Stimulated activated CD8-positive, alpha-beta memory T cell treated with anti-CD3 and anti-CD28 coated beads, Interleukin-12 subunit alpha, Interleukin-12 subunit beta, amount 100 ng/mL, for 24 hours (primary cell): Measurements from ENCODE around the gene WIPF1.
"Not testable (repeated sequence)": the region's sequence is repeated elsewhere in the genome, so short reads cannot be mapped to it uniquely, and the experiment has no call there.

ENCODE experiments used
- DNase-seq: peaks from one replicate; pipeline ENCODE4 v3.0.0-alpha.2; 2020; ENCODE audit errors: extremely low read depth

The WIPF1 gene

DNA sequence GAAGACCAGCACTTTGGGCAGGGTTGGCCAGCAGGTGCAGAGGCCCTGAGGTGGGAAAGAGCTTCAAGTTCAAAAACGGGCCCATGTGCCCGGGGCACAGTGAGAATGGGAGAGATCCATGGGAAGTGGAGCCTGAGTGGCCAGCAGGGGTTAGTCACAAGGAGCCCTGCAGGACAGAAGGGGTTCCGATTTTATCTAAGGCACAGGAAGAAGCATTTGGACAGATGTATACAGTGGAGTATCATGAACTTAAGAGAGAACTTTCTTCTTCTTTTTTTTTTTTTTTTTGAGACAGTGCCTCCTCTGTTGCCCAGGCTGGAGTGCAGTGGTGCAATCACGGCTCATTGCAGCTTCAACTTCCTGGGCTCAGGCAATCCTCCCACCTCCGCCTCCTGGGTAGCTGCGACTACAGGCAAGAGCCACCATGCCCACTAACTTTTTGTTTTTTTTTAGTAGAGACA lies 24.0 kb downstream of the WIPF1 start:
- DNase-seq: no peak

DNA sequence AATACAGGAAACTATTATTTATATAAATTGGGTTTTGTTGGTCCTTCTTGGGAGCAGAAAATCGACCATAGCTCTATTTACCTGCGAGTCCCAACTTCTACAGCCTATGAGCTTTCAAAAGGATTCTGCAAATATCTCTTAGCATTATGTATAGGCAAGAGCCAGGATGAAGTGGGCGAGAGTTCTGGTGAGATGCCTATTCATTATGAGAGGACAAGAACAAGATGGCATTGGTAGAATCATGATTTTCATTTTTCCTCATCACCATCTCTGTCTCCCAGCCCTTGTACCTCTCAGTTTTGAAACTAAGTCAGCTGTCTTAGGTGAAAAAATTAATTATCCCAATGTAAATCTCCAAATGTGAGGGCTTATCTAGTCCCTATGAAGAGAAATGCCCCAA lies 25.0 kb downstream of the WIPF1 start:
- DNase-seq: no peak

DNA sequence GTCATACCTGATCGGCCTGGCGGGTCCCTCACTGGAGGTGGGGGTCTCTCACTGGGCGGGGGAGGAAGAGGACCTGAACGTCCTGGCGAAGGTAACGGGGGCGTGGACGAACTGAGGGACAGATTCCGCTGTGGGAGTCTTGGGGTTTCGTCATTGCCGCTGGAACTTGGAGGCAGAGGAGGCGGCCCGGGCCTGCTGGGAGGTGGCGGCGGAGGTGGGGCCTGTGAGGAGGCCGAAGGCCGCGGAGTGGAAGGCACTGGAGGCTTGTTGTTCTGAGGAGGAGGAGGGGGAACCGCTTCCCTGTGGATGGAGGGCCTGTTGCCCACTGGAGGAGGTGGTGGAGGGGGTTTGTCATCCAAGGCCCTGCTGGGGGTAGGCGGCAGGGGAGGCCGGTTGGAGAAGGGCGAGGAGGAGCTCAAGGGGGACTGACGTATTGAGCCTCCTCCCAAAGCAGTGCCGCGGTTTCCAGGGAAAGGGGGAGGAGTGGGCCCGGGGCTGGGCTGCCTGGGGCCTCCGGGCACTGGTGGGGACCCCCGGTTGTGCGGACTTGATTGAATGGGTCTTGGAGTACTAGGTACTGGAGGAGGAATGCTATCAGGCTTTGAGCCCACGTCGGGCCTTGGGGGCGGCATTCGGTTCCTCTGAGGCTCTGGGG lies 25.8 kb downstream of the WIPF1 start:
- DNase-seq: no peak

DNA sequence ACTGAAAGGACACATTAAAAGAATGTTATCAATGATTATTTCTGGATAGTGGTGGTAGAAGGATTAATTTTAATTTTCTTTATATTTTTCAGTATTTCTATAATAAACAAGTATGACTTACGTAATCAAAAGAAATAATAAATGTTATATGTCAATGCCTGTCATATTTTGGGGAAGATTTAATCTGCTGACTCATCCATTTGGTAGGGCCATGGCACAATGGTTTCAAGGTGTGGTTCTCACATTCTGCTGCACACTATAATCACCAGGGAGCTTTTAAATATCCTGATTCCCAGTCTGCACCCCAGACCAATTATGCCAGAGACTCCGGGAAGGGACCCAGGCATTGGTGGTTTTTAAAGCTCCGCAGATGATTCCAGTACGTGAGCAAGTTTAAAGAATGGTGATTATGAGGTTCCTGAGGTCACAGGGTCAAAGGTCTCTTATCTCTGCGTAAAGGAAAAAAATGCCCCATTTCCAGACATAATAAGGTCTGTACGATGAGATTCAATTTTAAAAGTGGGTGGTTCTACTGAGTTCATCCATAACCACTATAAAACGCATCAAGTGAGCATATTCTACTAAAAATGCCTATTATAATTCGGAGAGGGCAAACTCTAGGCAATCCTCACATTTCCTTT lies 27.2 kb downstream of the WIPF1 start:
- DNase-seq: no peak

DNA sequence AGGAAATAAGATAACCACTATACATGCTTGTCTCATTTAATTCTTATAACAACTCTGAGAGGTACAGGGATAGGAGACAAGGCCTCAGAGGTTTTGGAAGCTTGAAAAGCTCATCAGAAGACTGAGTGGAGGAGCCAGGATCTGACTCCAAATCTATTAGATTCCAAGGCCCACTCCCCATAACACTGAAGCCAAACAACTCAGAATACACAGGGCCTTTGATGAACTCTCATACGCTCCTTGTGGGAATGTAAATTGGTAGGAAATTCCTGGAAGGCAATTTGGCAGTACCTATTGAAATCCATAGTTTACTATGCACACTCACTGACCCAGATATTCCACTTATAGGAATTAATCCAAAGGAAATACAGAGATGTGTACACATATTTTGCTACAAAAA lies 27.9 kb downstream of the WIPF1 start:
- DNase-seq: no peak

DNA sequence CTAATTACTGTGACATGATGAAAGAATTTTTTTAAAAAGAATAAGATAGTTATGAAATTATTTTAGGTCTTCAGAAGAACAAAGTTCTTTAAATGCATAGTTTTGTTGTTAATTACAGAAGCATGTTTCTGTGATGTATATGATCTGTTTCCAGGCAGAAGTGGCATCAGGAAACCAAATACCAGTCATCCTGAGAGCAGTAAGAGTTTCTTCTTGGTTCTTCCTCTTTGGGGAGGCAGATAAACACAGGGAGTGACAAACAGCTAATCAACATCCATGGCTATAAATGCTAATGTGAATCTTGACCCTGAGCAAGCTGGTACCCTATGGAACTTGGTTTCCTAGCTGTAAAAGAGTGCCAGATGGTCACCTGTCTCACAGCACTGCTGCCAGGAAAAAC lies 29.2 kb downstream of the WIPF1 start:
- no peak for DNase-seq

DNA sequence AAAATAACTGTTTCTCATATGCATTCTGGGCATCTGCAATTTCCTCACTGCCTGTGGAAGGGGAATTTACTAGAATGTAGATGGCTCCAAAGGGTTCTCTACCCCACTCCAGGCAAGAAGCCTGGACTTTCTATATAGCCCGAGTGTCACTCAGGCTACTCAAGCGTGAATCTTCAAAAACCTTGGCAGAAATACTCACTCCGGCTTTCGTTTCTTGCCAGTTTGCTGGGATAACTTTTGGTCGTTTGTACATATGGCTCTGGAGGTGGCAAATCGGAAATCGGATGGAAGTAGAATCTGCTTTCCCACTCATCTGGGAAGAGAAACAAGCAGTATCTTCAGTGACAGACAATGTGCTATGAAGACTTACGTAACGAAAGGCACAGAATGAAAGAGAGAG lies 30.7 kb downstream of the WIPF1 start:
- DNase-seq: no peak

DNA sequence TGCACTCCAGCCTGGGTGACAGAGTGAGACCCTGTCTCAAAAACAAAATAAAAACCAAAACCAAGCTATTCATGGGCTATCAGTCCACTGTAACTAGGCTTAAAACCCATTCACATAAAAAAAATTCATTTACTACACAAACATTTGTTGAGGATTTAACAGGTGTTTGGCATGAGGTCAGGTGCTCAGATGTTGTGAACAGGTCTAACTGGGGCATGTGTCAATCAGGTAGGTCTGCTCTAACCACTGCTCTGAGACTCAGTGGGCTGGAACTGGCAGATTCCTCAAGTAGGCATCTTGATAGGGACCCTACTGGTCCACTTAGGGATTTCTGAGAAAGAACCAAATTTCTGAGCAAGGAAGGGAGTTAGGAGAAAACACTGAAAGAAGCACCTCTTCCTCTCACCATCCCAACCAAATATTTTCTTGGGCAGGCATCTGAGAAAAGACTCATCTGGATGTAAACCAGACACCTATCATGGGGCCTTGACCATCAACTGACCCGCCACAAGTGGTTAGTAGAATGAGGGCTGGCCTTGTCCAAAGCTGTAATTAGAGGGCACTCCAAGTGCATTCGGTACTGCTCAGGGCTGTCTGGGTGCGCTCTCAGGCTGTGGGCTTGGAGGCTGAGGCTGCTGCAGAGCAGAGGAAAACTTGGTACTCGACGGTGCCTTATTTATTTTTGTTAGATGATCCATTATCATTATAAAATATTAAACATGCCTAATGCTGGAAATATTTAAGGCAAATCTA lies 33.9 kb downstream of the WIPF1 start:
- no peak for DNase-seq

DNA sequence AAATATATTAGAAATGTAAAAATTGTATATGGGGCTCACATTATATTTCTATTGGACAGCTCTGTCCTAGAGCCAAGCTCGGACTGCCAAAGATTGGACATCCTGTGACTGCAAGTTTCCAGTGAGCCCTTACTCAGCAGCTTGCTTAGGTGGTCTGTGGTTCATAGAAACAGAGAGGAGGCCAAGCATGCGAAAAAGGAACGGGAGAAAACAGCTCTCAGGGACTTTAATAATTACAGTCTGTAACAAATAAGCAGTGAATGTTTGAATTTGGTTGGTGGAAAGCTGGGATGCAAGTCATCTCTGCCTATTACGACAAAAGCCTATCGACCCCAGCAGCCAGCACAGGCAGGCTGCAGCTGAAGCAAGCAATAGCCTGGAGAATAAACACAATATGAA lies 35.6 kb downstream of the WIPF1 start:
- DNase-seq: no peak

DNA sequence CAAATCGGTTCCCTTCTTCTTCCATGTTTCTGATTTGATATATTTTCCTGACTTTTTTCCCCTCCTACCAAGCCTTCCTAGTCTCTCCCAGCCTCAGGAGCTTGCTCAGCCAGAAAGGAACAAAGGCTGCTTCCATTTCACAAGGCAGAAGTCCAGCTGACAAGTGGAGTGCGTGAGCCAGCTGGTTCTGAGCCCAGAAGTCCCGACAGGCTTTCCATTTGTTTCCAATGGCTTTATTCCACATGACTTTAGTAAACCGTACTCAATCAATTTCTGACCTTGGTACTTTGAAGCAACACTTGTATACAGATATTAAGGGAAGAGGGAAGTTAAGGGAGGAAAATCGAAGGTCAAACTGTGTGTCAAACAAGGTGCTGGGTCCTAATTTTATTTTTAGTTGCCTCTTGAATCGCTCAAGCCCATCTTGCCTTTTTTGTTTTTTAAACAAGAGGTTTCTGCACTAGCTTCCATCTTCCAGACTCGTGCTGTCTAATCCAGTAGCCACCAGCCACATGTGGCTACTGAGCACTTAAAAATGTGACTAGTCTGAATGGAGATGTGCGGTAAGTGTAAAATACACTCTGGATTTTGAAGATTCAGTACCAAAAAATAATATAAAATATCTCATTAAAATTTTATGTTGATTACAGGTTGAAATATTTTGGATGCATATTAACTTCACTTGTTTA lies 36.2 kb downstream of the WIPF1 start:
- no peak for DNase-seq

DNA sequence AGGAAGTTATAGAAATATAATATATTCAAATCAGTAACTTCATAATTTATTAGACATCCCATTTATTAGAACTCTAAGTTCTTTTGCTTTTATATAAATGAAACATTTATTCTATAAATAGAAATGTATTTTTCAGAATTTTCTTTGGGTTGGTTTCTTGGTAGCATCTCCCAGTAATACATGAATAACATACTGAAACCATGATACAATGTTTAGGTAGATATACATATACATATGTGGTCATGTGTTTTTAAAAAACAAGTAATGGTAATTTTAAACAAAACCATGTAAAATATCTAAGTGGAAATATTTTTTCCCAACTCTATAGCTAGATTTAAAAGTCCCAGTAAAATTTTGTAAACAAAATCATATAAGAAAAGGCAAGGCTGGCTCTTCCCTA lies 36.9 kb downstream of the WIPF1 start:
- no peak for DNase-seq

DNA sequence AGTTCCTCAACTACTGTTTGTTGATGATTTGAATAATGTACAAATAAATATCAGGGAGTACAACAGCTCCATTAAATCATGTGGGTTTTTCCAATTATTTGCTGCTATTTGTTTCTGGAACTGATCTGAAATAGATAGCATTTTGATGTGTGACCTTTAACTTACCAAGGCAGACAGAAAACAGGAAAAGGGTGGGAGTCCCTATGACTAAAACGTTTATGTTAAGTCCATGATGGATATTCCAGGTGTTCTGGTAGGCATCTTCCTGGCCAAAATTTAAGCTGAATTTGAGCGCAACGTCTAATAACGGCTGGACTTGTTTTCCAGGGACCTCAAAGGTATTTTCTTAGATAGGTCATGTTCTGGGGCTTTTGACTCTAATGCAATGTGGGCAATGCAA lies 41.6 kb downstream of the WIPF1 start:
- no peak for DNase-seq

DNA sequence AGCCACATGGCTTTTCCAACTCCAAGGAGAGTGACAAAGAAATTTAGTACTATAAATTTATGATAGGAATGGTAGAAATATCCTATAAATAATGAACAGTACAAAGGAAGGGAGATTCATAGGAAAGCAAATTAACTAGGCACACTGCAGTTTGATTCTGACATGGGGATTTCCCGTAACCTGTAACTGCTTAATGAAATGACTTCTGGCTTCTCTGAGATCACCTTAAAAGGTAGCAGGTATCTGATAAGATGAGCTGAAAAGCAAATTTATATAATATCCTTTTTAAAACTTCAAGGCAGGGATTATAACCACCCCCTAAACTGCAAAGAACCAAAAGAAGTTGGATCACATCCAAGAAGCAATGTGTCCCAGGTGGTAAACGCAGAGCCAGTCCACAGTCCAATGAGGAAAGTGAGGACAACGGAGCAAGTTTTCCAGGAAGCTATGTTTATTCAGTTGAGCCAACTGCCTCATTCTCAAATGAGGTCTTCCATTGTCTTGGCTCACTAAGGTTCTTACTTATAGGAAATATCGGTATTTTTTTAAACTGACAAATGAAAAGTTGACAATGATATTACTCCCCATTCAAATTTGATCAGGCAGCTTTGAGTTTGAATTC lies 43.0 kb downstream of the WIPF1 start:
- DNase-seq: no peak

DNA sequence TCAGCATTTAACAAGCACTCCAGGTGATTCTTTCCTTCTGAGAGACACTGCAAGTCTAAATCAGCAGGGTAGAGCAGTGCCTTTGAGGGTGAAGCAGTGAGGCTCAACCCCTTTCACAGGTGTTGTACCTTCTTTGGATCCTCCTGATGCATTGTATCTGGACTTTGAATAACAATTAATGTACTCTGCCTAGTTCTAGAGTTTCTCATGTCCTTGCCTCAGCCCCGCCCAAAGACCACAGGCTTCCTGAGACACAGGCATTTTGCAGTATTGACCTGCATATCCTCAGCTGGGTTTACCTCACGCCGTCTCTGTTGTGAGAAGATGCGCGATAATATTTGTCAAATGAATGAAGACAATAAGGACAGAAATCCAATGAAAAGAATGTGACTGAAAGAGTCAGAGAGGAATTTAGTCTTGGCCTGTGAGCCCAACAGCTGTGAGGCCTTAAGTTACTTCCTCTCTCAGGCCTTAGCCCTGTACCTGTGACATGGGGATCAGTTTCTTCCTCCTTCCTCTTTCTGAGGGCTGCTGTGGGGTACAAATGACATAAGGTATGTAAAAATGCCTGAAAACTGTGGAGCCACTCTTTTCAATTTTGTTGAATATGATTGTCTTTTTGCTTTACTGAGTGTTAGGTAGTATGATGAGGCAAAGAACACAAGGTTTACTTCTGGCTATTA lies 43.7 kb downstream of the WIPF1 start:
- no peak for DNase-seq

DNA sequence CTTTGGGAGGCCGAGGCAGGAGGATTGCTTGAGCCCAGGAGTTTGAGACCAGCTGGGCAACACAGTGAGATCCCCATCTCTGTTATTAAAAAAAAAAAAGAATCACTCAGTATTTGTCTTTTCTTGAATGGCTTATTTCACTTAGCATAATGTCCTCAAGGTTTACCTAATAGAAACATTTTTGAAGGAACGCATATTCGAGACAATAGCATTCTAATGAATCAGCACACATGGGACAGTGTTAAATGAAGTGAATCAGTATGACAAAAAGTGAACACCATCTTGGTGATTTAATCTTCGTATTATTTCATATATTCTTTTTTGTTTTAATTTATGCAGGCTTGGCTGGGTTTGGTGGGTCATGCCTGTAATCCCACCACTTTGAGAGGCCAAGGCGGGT lies 44.7 kb downstream of the WIPF1 start:
- no peak for DNase-seq

DNA sequence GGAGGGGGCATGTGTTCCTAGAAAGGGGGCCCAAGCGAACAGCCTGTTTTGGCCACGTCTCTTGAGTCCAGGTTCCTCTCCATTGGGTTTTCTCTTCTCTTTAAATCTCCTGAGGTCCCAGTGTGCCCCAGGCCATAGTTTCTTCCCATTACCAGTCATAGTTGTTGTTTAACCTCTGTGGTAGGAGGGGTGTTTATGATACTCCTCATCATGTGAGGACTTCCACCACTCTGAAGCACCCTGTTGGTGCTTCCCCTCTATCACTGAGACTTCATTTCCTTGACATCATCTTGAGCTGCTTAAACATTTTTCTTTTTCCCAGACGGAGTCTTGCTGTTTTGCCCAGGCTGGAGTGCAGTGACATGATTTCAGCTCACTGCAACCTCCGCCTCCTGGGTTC lies 45.9 kb downstream of the WIPF1 start:
- no peak for DNase-seq

DNA sequence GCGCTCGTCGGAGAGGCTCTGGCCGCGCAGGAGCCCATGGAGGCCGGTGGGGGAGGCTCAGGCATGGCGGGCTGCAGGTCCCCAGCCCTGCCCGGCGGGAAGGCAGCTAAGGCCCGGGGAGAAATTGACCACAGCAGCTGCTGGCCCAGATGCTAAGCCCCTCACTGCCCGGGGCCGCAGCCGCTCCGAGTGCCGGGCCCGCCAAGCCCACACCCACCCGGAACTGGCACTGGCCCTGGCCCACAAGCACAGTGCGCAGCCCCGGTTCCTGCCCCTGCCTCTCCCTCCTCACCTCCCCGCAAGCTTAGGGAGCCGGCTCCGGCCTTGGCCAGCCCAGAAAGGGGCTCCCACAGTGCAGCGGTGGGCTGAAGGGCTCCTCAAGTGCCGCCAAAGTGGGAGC lies 49.0 kb downstream of the WIPF1 start:
- not testable (repeated sequence) for DNase-seq

DNA sequence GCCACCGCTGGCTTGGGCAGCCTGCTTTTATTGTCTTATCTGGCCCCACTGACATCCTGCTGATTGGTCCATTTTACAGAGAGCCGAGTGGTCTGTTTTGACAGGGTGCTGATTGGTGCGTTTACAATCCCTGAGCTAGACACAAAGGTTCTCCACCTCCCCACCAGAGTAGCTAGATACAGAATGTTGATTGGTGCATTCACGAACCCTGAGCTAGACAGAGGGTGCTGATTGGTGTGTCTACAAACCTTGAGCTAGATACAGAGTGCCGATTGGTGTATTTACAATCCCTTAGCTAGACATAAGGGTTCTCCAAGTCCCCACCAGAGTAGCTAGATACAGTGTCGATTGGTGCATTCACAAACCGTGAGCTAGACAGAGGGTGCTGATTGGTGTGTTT lies 49.6 kb downstream of the WIPF1 start:
- DNase-seq: not testable (repeated sequence)

DNA sequence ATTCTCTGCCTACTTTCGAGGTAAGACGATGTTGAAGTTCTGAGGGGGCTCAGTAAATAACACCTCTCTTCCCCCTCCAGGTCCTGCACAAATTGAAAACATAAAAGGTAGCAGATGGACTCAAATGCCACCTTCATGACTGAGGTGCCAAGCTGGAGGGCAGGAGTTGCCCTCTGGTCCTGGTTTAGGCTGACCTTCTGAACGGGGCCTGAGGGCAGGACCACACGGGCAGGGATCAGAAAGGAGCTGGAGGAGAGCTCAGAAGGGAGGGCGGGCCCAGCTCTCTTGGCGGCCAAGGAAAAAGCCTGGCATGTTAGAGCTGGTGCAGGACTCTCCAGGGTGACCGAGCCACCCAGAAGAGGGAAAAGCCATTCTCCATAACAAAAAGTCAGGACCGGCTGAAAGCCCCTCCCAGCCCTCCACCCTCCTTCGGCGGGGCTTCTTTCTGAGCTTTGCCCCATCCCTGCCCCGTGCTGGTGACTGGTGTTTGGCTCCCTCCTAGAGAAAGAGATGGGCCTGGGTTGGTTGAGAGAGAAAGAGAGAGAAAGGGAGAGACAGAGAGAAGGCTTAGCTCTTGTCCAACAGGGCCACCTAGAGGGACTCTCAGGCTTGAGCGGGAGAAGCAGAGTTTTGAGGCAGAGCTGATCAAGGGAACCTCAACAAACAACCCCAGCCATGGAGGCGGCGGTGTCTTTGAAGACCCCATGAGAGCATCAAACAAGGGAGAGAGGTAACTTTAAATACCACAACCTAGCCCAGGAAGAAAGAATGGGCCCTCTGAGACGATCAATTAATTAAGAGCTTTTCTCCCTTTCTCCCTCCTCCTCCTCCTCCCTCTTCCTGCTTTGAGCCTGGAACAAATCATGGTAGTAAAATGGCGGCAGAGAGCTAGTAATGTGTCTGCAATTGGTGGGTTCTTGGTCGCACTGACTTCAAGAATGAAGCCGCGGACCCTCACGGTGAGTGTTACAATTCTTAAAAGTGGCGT lies 50.8 kb downstream of the WIPF1 start:
- DNase-seq: no peak

DNA sequence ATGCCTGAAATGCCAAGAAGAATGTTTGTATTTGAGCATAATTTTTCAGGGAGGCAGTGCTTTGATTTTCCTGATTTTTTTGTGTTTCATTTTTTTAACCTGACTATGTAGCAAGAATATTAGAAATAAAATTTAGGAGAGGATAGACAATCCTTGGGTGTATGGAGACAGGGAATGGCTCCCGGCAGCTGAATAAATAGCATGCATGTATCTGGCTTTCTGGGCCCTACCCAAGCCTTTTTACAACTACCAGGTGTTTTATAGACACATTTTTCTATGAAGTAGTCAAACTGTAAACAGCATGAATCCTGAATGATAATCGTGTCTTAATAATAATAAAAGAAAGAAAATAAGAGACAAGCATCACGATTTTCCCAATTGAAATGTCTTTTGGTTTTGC lies 52.4 kb downstream of the WIPF1 start:
- DNase-seq: no peak
